Astrocyte (in vitro differentiated cells and primary cell): ENCODE measurements around the gene OXGR1.

Source experiments
- EZH2 ChIP-seq: IDR thresholded peaks from 2 replicates; pipeline ENCODE4 v1.6.1; 2012; ENCODE audit warnings: mild to moderate bottlenecking, low read length, inconsistent platforms; ENCODE audit not compliant: insufficient read depth
- TF ChIP-seq, protein P1 (sequence below): IDR thresholded peaks from 2 replicates; pipeline ENCODE4 v1.5.1; 2011; ENCODE audit warnings: low read depth, mild to moderate bottlenecking, inconsistent platforms, low read length, moderate library complexity; ENCODE audit not compliant: insufficient read depth

- TF ChIP-seq, protein P1, sequence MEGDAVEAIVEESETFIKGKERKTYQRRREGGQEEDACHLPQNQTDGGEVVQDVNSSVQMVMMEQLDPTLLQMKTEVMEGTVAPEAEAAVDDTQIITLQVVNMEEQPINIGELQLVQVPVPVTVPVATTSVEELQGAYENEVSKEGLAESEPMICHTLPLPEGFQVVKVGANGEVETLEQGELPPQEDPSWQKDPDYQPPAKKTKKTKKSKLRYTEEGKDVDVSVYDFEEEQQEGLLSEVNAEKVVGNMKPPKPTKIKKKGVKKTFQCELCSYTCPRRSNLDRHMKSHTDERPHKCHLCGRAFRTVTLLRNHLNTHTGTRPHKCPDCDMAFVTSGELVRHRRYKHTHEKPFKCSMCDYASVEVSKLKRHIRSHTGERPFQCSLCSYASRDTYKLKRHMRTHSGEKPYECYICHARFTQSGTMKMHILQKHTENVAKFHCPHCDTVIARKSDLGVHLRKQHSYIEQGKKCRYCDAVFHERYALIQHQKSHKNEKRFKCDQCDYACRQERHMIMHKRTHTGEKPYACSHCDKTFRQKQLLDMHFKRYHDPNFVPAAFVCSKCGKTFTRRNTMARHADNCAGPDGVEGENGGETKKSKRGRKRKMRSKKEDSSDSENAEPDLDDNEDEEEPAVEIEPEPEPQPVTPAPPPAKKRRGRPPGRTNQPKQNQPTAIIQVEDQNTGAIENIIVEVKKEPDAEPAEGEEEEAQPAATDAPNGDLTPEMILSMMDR = no peak
- TF ChIP-seq EZH2 = no peak
These were observed 575 bp upstream of the OXGR1 start for GRCh38 chr13:96994858-96995243.
